Fibroblast of lung (primary cell): ENCODE measurements around the gene AGAP1.

Experiments
- EZH2 ChIP-seq: IDR thresholded peaks from 2 replicates; pipeline ENCODE4 v1.5.1; 2012; ENCODE audit warnings: low read length, control low read depth, mild to moderate bottlenecking; ENCODE audit errors: missing control alignments
- TF ChIP-seq, protein P1 (sequence below), 2 donors: IDR thresholded peaks in 1 of 2; conservative IDR thresholded peaks in 1 of 2; 1 replicate in 1 of 2; 2 replicates in 1 of 2; pipeline ENCODE4 v1.5.1; 2011 to 2012; ENCODE audit warnings: low read length in 2 of 2, control low read depth in 1 of 2, inconsistent platforms in 1 of 2, low read depth in 1 of 2, mild to moderate bottlenecking in 1 of 2

DNA sequence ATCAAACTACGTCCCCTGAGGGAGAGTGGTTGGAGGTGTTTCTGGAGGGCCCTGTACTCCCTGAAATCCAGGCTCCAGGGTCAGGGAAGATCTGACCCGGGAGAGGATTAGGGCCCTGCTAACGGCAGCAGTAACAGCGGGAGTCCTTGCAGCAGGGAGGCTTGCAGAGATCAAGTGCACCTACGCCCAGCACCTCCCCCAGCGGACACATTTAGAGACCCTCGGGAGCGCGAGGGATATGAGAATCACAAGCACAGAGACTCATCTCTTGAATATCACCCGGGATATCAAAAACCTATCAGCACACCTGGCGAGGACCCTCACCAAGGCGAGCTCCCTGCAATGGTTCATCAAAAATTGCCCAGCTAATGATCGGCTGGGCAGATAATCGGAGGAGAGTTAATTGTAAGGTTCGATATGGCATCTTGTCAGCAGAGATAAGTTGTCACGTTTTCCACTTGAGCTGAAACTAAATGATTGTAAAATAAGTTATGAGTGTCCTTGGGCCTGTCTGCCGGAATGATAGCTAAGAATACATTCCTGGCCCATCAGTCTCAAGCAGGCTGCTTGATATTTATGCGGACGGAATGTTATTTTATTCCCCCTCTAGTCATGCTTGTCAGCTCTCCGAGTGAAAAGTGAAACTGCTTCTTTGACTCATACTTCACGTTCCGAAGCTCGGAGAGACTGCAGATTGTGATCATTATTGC lies 464.5 kb downstream of the AGAP1 start:
- TF ChIP-seq, protein P1, sequence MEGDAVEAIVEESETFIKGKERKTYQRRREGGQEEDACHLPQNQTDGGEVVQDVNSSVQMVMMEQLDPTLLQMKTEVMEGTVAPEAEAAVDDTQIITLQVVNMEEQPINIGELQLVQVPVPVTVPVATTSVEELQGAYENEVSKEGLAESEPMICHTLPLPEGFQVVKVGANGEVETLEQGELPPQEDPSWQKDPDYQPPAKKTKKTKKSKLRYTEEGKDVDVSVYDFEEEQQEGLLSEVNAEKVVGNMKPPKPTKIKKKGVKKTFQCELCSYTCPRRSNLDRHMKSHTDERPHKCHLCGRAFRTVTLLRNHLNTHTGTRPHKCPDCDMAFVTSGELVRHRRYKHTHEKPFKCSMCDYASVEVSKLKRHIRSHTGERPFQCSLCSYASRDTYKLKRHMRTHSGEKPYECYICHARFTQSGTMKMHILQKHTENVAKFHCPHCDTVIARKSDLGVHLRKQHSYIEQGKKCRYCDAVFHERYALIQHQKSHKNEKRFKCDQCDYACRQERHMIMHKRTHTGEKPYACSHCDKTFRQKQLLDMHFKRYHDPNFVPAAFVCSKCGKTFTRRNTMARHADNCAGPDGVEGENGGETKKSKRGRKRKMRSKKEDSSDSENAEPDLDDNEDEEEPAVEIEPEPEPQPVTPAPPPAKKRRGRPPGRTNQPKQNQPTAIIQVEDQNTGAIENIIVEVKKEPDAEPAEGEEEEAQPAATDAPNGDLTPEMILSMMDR (conservative IDR thresholded peaks at IDR 0.05 in 1 of 2, IDR thresholded peaks at IDR 0.05 in 1 of 2; ENCODE audit: low read depth in 1 of 2, low read length in 2 of 2) = no peak
- TF ChIP-seq EZH2 = no peak
